ENCODE data around the gene MMS19. TPM values are rescaled to one million over a fixed set of nuclear protein-coding genes. Genes with fewer than 3 reads are reported as not detected.

MMS19 gene
- total RNA-seq, 2 donors from 2014 or later: 46.8 to 108 TPM

- TF ChIP-seq CTCF (IDR thresholded peaks at IDR 0.05): no peak
- H3K9me3 ChIP-seq: no peaks in the 10 kb centered on the region
- H3K27ac ChIP-seq: no peak overlapping the region
- H3K36me3 ChIP-seq: no peaks in the 10 kb centered on the region
- no peak for DNase-seq (ENCODE audit: low spot score)
- peaks cover 0 to 7% of the 10 kb centered on the region in 2 donors for H3K4me1 ChIP-seq (ENCODE audit: control insufficient read depth in 1 of 2, low read depth in 2 of 2)
- no peak for ATAC-seq (ENCODE audit: insufficient number of reproducible peaks, low FRiP score, low read depth)
- no peaks in the 10 kb centered on the region for H3K27me3 ChIP-seq (replicated peaks; ENCODE audit: insufficient read depth)
- H3K4me3 ChIP-seq: no peak overlapping the region
Measured at GRCh38 chr10:97506199-97506991, 8.2 kb upstream of the MMS19 start.

- ATAC-seq (ENCODE audit: insufficient number of reproducible peaks, low FRiP score, low read depth): no peak
- no peak for TF ChIP-seq CTCF (IDR thresholded peaks at IDR 0.05)
Measured at GRCh38 chr10:97505152-97505551, 6.9 kb upstream of the MMS19 start.

GRCh38 chr10:97503406-97503805 lies 5.2 kb upstream of the MMS19 start:
- Histone ChIP-seq H3K27ac (no peak overlapping the region), H3K27me3 (replicated peaks; ENCODE audit: insufficient read depth) (no peaks in the 10 kb centered on the region), H3K4me1 (ENCODE audit: control insufficient read depth in 1 of 2, low read depth in 2 of 2) (peaks cover 5 to 23% of the 10 kb centered on the region in 2 donors), H3K4me3 (no peak overlapping the region), H3K36me3 (no peaks in the 10 kb centered on the region), H3K9me3 (no peaks in the 10 kb centered on the region)
- ATAC-seq (ENCODE audit: insufficient number of reproducible peaks, low FRiP score, low read depth): no peak
- no peak for TF ChIP-seq CTCF (IDR thresholded peaks at IDR 0.05)
- DNase-seq (ENCODE audit: low spot score): no peak

More at GRCh38 chr10:97505152-97505551, 6.9 kb upstream of the MMS19 start:
- no peaks in the 10 kb centered on the region for H3K9me3 ChIP-seq
- no peak overlapping the region for H3K4me3 ChIP-seq
- peaks cover 3 to 19% of the 10 kb centered on the region in 2 donors for H3K4me1 ChIP-seq (ENCODE audit: control insufficient read depth in 1 of 2, low read depth in 2 of 2)
- no peak for DNase-seq (ENCODE audit: low spot score)
- H3K36me3 ChIP-seq: no peaks in the 10 kb centered on the region
- no peak overlapping the region for H3K27ac ChIP-seq
- H3K27me3 ChIP-seq (replicated peaks; ENCODE audit: insufficient read depth): no peaks in the 10 kb centered on the region

GRCh38 chr10:97502916-97503315 lies 4.7 kb upstream of the MMS19 start:
- no peaks in the 10 kb centered on the region for H3K27me3 ChIP-seq (replicated peaks; ENCODE audit: insufficient read depth)
- DNase-seq (ENCODE audit: low spot score): no peak
- H3K9me3 ChIP-seq: no peaks in the 10 kb centered on the region
- TF ChIP-seq CTCF (IDR thresholded peaks at IDR 0.05): no peak
- H3K27ac ChIP-seq: no peak overlapping the region
- no peak overlapping the region for H3K4me3 ChIP-seq
- H3K36me3 ChIP-seq: no peaks in the 10 kb centered on the region
- peaks cover 5 to 23% of the 10 kb centered on the region in 2 donors for H3K4me1 ChIP-seq (ENCODE audit: control insufficient read depth in 1 of 2, low read depth in 2 of 2)
- no peak for ATAC-seq (ENCODE audit: insufficient number of reproducible peaks, low FRiP score, low read depth)

- Histone ChIP-seq H3K4me3 (peak overlapping the region; percentile 83), H3K4me1 (ENCODE audit: control insufficient read depth in 1 of 2, low read depth in 2 of 2) (peaks cover 15 to 44% of the 10 kb centered on the region in 2 donors), H3K27me3 (replicated peaks; ENCODE audit: insufficient read depth) (no peaks in the 10 kb centered on the region), H3K9me3 (no peaks in the 10 kb centered on the region), H3K36me3 (no peaks in the 10 kb centered on the region), H3K27ac (peak overlapping the region; percentile 86 to 92)
- TF ChIP-seq CTCF (IDR thresholded peaks at IDR 0.05): no peak
- DNase-seq (ENCODE audit: low spot score): no peak
- no peak for ATAC-seq (ENCODE audit: insufficient number of reproducible peaks, low FRiP score, low read depth)
Measured at GRCh38 chr10:97500297-97500575, 2.0 kb upstream of the MMS19 start.

Measured in thoracic aorta (tissue), 2 donors.